GM19324 (cell line): ENCODE measurements around the gene DDIT3.
"Not testable (repeated sequence)": the region's sequence is repeated elsewhere in the genome, so short reads cannot be mapped to it uniquely, and the experiment has no call there.

Experiments
- ATAC-seq: cut with Tn5 transposase; IDR thresholded peaks from one replicate; pipeline ENCODE4 v1.9.1; 2021; ENCODE audit warnings: mild to moderate bottlenecking, moderate library complexity; ENCODE audit not compliant: unreplicated experiment, low FRiP score

The DDIT3 gene, protein sequence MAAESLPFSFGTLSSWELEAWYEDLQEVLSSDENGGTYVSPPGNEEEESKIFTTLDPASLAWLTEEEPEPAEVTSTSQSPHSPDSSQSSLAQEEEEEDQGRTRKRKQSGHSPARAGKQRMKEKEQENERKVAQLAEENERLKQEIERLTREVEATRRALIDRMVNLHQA

DNA sequence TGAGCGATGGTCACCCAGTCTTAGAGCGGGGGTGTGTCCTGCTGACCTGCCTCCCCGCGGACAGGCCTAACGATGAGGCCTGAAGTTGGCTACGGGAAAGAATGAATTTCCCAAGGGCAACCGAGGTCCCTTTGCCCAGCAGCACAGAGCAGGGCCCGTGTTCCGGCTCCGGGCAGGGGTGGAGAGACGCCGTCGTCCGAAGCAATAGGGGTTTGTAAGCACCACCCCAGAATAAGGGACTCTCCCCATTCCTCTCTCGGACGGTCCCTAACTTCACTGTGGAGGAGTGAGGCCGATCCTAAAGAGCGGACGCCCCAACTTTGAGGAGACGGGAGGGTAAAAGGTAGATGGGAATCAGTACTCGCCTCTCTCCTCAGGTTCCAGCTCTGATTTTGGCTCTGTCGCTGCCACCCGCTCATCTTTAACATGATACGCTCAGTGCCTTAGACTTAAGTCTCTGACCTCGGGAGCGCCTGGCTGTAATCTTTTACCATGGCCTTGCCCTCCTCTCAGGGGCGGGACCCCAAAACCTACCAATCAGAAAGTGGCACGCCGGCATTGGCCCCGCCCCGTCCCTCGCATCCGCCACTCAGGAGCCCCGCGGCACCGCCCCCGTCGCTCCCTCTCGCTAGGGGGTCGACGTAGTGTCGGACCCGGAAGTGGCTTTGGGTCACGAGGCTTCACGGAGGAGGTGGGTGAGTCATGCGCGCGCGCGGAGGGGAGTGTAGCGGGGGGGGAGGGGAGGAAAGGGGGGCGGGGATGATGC is at the start of gene DDIT3:
DDIT3 (minus strand) TSS at position 462 of the 766 bp plus-strand sequence. CDS start 3,108 bp downstream, outside the sequence.
- ATAC-seq = peak; percentile 73

DNA sequence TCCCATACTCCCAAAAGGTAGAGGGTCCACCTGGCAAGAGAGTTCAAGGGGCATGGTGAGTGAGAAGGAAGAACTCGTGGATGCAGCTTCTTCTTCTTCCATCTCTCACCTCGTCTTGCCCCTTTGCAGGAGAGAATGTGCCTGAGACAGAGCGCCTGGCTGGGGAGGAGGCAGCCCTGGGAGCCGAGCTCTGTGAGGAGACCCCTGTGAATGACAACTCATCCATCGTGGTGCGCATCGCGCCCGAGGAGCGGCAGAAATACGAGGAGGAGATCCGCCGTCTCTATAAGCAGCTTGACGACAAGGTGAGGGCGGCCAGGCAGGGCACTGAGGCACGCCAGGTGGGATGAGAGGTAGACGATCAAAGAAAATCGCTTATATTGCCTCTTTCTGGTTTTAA is 49.5 kb upstream of the DDIT3 start:
- no peak for ATAC-seq

DNA sequence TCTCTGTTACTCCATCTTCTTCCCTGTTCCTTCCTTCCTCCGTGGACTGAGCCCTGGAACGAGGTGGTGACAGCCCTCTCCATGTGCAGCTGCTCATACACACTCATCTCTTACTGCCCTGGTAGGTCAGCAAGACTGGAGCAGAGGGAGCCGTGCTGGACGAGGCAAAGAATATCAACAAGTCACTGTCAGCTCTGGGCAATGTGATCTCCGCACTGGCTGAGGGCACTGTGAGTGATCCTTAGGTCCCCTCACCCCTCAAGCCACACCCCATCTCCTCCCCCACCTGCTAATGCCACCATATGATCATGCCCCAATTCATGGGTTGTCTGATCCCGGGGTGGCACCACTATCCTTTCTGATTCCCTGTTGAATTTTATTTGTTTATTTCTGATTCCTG is 48.5 kb upstream of the DDIT3 start:
- ATAC-seq = no peak

DNA sequence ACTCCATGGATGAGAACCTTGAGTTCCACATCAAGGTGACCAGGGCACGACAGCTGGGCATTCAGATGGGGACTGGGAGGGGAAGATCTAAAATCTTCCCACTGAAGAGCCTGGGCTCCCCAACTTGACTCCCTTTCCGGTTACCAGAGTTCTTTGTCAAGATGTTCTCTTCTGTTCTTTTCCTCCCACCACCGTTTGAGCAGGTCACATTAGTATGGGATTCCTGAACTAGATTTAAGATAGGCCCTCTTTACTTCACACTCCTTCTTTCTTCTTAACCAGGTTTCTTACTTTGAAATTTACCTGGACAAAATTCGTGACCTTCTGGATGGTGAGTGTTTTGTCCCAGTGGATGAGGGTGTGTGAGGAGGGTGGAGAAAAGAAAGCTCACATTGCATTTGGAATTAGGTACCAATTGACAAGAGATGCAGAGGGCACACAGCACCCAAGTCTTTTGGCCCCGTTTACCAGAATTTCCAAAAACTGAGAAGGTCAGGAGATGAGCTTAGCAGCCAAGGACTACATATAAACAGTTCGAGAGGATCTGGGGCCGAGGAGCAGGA is 43.9 kb upstream of the DDIT3 start:
- no peak for ATAC-seq

DNA sequence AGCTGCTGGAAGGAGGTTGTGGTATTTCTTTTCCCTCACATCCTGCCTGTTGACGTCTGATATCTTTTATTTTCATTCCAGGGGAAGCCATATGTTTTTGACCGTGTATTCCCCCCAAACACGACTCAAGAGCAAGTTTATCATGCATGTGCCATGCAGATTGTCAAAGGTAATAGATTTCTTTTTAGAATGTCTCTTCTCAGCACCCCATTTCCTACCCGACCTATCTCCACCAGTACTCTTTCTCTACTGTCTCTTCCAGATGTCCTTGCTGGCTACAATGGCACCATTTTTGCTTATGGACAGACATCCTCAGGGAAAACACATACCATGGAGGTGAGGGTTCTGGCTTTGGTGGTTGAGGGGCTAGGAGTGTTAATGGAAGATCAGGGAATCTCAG is 43.0 kb upstream of the DDIT3 start:
- ATAC-seq = no peak

DNA sequence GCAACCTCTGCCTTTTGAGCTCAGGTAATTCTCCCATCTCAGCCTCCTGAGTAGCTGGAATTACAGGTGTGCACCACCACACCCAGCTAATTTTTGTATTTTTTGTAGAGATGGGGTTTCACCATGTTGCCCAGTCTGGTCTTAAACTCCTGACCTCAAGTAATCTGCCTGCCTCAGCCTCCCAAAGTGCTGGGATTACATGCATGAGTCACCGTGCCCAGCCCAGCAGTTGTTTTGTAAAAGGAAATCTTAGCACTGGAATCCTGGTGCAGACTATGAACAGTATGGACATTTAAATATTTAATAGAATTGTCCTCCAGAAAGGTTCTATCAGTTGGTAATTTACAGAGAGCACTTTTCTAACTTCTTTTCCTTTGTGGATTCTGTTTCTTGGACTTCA is 40.8 kb upstream of the DDIT3 start:
- ATAC-seq = not testable (repeated sequence)

DNA sequence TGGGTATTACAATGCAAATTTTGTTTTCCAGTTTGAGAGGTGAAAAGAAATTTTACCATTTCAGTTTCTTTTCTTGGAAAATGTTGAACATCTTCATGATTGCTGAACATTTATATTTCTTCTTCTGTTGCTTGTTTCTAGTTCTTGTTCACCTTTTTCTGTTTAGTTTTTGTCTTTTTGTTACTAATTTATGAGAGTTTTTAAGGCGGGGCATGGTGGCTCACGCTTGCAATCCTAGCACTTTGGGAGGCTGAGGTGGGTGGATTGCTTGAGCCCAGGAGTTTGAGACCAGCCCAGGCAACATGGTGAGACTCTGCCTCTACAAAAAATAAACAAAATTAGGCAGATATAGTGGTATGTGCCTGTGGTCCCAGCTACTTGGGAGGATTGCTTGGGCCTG is 40.2 kb upstream of the DDIT3 start:
- no peak for ATAC-seq

DNA sequence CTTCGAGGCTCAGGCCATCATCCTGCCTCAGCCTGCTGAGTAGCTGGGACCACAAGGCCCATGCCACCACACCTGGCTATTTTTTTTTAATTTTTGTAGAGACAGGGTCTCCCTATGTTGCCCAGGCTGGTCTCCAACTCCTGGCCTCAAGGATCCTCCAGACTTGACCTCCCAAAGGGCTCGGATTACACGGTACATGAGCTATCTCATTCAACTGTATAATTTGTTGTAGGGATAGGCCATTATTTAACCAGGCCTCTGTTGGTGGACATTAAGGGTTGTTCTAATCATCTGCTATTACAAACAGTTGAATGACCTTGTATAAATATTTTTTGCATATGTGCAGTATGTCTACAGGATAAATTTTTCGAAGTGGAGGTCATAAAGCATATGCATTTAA is 38.5 kb upstream of the DDIT3 start:
- no peak for ATAC-seq

DNA sequence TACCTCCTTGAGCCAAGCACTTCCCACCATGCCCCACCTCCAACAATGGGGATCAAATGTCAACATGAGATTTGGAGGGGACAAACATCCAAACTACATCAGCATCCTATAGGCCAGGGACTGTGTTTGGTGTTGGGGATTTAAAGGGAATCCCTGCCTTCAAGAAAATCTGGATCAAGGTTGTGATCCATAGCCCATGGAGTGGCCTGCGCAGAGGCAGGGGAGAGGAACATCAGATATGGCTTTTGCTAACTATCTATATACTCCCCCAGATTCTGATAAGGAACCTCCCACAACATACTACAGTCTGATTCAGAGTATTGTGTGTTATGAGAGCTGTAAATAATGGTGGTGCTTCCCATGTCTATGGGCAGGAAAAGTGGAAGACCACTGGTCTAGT is 34.6 kb upstream of the DDIT3 start:
- no peak for ATAC-seq

DNA sequence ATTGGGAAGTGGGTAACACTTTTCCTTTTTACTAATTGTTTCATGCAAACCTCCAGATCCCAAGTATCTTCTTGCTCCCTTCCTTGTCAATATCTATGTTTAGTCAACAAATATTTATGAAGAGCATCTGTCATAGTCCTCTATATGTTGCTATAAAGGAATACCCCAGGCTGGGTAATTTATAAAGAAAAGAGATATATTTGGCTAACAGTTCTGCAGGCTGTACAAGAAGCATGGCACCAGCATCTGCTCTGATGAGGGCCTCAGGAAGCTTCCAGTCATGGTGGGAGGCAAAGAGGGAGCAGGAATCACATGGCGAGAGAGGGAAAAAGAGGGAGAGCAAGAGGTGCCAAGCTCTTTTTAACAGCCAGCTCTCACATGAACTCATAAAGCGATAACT is 34.1 kb upstream of the DDIT3 start:
- no peak for ATAC-seq

DNA sequence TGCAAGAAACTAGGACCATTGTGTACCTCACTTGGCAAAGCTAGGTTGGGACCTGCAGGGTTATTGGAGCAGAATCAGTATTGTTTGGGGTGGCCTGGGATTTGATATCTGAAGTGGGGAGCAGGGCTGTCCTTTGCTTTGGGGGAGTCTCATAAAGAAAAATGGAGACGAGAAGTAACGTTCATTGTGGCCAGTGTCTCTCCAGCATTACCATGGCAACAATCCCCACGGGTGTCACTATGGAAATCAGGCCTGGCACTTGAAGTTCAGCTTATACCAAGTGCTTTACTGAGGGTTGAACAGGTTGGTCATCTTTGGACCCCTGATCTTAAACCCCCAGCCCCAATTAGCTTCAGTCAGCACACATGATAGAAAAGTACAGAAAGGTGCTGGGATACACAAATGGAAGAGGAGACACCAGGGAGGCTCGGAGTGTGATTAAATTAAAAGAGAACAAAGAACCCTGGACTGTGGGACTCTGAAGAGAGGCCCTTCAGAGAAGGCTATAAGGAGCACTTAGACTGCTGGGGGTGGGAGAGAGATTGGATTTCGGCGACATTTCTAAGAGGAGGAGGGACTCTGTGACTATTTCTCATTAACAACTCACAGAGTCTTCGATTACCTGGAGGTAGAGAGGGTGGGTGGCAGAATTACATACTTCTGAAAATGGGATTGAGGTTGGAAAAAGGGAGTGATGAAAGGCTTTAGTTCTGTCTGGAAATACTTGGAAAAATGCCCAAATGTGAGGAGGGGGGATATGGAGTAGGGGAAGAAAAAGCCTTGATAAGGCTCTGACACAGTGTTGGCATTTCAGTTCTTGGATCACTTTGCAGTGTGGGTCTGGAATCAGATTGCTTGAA is 33.3 kb upstream of the DDIT3 start:
- no peak for ATAC-seq

DNA sequence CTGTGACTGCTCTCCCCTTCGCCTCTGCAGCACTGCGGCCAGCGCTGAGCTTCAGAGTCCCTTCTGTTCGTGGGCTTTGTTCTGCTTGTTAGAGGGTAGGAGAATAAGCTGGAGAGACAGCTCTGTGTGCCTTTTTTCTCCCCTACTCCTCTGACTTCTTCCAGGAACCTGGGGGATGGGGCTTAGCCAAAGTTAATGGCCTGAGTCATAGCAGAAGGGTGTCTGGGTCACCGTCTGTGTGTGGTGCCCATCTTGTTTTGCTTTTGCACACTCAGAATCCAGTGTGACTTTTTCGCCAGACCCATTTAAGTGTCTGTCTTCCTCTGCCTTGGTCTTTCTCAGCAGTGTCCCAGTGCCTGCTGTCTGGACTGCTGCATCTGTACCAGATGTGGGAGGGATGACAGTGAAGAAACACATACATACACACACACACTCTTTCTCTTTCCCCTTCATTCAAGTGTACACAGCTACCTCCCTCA is 32.6 kb upstream of the DDIT3 start:
- ATAC-seq = no peak

DNA sequence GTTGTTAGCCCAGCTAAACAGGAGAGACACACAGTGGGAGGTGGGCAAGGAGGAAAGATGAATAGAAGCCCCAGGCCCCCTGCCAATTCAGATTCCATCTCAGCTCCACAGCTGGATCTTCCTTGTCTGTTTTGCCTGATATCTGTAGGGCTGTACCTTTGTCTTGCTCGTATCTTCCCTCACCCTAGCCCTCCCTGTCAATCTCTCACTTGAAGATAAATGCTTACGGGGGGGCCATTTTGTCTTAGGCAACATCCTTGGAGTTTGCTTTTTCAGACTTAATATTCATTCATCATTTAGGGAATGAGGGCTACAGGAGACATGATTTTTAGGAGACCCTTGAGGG is 32.0 kb upstream of the DDIT3 start:
- ATAC-seq = no peak

DNA sequence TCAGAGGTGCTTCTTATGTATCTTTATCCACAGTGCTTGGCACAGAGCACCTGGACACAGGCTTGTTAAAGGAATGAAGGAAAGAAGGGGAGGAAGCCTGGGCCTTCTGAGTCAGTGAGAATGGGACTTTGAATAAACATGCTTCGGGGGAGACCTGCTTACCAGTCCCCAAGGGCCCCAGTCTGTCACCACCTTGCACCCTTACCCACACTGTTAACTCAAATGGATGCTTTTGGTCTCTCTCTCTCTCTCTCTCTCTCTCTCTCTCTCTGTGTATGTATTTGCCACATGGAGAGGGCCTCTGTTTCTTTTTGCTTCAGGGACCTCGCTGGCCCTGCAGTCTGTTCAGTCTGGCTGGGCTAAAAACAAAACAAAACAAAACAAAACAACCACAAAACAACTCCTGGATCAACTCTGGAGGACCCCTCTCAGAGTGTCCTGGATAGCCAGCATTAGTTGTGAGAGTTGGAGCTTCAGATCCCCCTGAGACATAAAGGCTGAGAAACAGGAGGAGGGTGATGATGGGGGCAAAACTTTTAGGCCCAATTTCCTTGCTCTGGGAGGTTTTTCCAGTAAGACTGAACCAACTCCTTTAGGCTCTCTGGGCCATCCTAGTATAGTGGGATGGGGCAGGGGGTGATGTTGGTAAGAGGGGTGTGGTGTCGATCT is 31.5 kb upstream of the DDIT3 start:
- ATAC-seq = no peak

DNA sequence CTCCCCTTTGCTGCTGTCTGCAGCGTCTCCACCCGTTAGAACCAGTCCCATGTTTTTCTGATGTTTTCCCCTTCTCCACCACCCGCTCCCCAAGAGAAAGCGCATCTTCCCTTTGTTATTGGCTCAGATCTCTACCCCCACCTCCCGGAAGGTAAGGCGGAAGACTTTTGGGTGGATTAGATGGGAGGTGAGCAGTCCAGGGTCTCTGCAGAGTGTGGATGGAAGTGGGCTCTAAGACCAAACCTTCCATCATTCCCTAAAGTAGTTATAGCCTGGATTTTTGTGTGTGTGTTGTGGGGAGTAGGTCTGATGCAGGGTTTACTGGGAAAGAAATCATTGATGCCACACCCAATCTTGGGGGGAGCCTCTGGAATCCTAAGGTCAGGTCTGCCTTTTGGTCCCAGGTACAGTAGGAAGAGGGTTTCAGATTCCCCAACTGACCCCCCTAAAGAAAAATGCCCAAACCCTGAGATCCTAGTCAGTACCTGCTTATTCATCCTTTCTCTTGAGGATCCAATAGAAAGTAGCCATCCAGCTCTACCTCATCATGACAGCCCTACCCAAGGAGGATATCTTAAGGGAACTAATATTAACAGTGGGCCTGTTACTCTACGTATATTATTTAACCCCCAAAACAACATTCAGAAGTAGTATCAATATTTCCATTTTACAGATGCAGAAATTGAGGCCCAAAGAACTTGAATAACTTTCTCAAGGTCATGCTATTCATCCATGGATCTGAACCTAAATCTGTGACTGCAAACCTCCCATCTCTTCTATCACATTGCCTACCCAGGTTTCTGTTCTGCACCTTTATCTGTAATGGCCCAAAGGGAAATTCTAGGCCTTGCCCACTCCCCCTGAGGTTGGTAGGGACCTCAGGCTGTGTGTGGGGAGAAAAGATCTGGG is 30.6 kb upstream of the DDIT3 start:
- ATAC-seq = no peak

DNA sequence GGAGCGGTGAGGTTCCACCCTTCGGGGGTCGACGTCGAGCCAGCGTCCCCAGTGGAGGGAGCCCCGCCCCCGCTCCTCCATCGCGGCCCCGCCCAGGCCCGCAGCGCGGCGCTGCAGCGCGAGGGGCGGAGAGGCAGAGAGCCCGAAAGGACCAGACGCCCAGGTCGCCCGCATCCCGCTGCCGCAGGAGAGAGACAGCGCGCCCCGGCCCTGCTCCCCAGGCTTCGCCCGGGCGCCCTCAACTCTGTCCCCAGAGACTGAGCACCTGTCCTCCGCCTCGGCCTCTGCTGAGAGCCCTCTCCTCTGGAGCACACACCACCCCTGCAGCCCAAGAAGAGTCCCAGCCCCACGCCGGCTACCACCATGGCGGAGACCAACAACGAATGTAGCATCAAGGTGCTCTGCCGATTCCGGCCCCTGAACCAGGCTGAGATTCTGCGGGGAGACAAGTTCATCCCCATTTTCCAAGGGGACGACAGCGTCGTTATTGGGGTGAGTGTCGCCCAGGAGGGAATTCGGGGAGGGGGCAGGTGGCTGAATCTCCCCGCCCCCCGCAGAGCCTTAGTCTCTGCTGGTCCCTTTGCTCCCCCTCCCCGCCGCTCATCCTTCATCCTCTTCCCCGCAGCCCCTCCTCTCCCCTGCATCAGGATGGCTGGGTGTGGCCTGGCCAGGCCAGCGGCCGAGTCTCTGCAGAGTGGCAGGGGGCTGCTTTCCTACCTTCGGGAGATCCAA is 29.8 kb upstream of the DDIT3 start, which contains the start of gene KIF5A:
KIF5A (plus strand) TSS at position 136 of the 732 bp plus-strand sequence; CDS start at position 364, 228 bp downstream.
- ATAC-seq = no peak

DNA sequence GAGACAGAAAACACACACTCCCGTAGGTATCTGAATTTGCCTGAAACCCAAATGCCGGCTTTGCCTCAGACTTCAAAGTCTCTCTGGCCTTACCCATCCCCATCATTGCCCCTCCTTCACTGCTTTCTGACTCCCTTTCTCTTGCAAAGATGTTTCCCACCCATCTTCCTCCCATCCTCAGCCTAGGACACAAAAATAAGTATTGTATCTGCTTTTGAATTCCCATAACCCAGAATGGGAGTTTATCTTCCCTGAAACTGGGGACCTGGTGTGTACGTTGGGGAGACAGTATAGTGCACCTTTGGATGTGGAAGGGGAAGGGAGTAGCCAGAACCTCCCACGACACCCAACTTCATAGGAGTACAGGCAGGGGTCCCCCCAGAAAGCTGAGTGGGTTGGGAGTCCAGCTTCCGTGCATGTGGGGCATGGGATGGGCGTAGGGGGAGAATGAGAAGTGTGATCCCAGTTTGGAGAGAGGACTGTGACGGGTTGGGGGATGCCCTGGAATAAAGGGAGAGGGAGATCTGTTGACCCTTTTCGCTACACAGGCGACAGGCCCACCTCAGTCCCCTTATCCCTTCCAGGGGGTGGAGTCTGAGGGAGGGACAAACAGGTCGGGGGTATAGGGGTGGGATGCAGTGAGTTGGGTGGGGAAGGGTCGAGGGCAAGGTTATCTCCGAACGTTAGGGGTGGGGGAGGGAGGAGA is 29.0 kb upstream of the DDIT3 start:
- ATAC-seq = no peak

DNA sequence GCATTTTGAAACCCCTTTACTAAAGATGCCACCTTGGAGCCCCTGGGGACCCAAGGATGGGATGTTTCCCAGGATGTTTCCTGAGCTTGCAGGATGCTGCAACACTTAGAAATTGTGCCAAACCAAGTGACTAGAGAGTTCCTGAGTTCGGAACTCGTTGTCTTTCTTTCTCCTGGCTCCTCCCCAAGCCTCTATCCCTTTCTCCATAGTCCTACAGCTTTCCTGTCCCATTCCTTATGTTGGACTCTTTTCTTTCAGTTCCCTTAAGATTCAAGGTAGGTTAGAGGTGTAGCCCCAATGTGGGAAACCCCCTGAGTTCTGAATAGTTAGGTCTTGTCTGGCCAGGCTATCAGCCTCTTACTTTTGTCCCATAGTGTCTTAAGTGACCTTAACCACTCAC is 28.2 kb upstream of the DDIT3 start:
- ATAC-seq = no peak
